Type B pancreatic cell (in vitro differentiated cells): ENCODE results near the gene LILRA1. TPM values are rescaled to one million over a fixed set of nuclear protein-coding genes. Genes with fewer than 3 reads are reported as not detected.

Experiments
- DNase-seq: peaks from one replicate; pipeline ENCODE4 v3.0.0; 2021; ENCODE audit warnings: mixed read lengths; ENCODE audit not compliant: unreplicated experiment; ENCODE audit errors: extremely low spot score
- H3K27ac Mint-ChIP-seq: 2 replicates; pipeline ENCODE4 v1.8.0; 2021; ENCODE audit warnings: mild to moderate bottlenecking, mixed read lengths
- H3K27me3 Mint-ChIP-seq: 2 replicates; pipeline ENCODE4 v1.8.0; 2021; ENCODE audit warnings: mixed read lengths
- H3K36me3 Mint-ChIP-seq: 2 replicates; pipeline ENCODE4 v1.8.0; 2021; ENCODE audit warnings: mixed read lengths
- H3K4me1 Mint-ChIP-seq: one replicate; pipeline ENCODE4 v1.8.0; 2021; ENCODE audit warnings: mixed read lengths; ENCODE audit not compliant: unreplicated experiment
- H3K4me3 Mint-ChIP-seq: 2 replicates; pipeline ENCODE4 v1.8.0; 2021; ENCODE audit warnings: mild to moderate bottlenecking, mixed read lengths
- H3K9me3 Mint-ChIP-seq: 2 replicates; pipeline ENCODE4 v1.8.0; 2021; ENCODE audit warnings: mixed read lengths
- total RNA-seq: library from RNA; stranded (reverse); gene quantifications from 2 replicates; pipeline ENCODE4 v1.2.1, GENCODE V29; 2021; ENCODE audit warnings: low replicate concordance
- TF ChIP-seq, protein P1 (sequence below): fragments of 200-600 bp; sonication (generic); conservative IDR thresholded peaks from 2 replicates; pipeline ENCODE4 v1.5.0; 2021; ENCODE audit warnings: antibody characterized with exemption, mild to moderate bottlenecking

Gene LILRA1
- total RNA-seq, 1 donor from 2014 or later = not detected

DNA sequence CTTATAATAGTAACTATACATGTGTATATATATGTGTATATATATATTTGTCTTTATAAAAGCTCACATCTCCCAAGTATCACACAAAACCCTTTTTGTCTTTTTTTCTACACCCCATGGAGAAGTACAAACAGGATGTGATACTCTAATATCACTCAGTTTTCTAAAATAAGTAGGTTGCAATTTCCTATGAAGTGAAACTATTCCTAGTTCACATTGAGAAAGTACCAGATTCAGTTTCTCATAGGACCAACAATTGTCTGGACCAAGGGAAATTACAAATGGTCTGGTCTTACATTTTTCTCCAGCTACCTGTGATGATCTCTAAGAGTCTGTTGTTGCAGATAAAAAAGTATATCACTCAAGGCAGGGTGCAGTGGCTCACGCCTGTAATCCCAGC, 19.0 kb downstream of the LILRA1 start:
- no peak overlapping the region for H3K4me3 Mint-ChIP-seq
- H3K36me3 Mint-ChIP-seq = no peaks in the 10 kb centered on the region
- H3K4me1 Mint-ChIP-seq = no peaks in the 10 kb centered on the region
- peaks cover 5% of the 10 kb centered on the region for H3K9me3 Mint-ChIP-seq
- no peak for DNase-seq
- TF ChIP-seq, protein P1, sequence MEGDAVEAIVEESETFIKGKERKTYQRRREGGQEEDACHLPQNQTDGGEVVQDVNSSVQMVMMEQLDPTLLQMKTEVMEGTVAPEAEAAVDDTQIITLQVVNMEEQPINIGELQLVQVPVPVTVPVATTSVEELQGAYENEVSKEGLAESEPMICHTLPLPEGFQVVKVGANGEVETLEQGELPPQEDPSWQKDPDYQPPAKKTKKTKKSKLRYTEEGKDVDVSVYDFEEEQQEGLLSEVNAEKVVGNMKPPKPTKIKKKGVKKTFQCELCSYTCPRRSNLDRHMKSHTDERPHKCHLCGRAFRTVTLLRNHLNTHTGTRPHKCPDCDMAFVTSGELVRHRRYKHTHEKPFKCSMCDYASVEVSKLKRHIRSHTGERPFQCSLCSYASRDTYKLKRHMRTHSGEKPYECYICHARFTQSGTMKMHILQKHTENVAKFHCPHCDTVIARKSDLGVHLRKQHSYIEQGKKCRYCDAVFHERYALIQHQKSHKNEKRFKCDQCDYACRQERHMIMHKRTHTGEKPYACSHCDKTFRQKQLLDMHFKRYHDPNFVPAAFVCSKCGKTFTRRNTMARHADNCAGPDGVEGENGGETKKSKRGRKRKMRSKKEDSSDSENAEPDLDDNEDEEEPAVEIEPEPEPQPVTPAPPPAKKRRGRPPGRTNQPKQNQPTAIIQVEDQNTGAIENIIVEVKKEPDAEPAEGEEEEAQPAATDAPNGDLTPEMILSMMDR = no peak
- H3K27me3 Mint-ChIP-seq = no peaks in the 10 kb centered on the region
- no peak overlapping the region for H3K27ac Mint-ChIP-seq

DNA sequence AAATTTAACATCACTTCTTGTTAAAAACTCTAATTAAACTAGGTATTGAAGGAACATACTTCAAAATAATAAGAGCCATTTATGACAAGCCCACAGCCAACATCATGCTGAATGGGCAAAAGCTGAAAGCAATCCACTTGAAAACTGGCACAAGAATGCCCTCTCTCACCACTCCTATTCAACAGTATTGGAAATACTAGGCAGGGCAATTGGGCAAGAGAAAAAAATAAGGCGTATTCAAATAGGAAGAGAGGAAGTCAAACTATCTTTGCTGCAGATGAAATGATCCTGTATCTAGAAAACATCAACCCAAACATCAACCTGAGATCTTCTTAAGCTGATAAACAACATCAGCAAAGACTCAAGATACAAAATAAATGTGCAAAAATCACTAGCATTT, 21.3 kb downstream of the LILRA1 start:
- no peaks in the 10 kb centered on the region for H3K4me1 Mint-ChIP-seq
- no peak for DNase-seq
- no peaks in the 10 kb centered on the region for H3K27me3 Mint-ChIP-seq
- H3K4me3 Mint-ChIP-seq = no peak overlapping the region
- no peaks in the 10 kb centered on the region for H3K36me3 Mint-ChIP-seq
- TF ChIP-seq, protein P1 = no peak
- H3K9me3 Mint-ChIP-seq = peaks cover 3% of the 10 kb centered on the region
- no peak overlapping the region for H3K27ac Mint-ChIP-seq

DNA sequence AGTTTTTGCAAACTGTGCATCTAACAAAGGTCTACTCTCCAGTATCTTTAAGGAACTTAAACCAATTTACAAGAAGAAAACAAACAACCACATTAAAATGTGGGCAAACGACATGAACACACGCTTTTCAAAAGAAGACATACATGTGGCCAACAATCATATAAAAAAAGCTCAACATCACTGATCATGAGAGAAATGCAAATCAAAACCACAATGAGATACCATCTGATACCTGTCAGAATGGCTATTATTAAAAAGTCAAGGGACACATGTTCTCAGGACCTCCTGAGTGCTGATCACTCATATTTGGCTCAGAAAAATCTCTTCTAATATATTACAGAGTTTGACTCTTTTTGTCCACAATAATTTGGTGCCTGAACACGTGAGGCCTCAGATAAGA, 22.6 kb downstream of the LILRA1 start:
- no peaks in the 10 kb centered on the region for H3K27me3 Mint-ChIP-seq
- H3K9me3 Mint-ChIP-seq = no peaks in the 10 kb centered on the region
- TF ChIP-seq, protein P1 = no peak
- no peak overlapping the region for H3K4me3 Mint-ChIP-seq
- no peaks in the 10 kb centered on the region for H3K36me3 Mint-ChIP-seq
- no peak for DNase-seq
- H3K27ac Mint-ChIP-seq = no peak overlapping the region
- no peaks in the 10 kb centered on the region for H3K4me1 Mint-ChIP-seq

DNA sequence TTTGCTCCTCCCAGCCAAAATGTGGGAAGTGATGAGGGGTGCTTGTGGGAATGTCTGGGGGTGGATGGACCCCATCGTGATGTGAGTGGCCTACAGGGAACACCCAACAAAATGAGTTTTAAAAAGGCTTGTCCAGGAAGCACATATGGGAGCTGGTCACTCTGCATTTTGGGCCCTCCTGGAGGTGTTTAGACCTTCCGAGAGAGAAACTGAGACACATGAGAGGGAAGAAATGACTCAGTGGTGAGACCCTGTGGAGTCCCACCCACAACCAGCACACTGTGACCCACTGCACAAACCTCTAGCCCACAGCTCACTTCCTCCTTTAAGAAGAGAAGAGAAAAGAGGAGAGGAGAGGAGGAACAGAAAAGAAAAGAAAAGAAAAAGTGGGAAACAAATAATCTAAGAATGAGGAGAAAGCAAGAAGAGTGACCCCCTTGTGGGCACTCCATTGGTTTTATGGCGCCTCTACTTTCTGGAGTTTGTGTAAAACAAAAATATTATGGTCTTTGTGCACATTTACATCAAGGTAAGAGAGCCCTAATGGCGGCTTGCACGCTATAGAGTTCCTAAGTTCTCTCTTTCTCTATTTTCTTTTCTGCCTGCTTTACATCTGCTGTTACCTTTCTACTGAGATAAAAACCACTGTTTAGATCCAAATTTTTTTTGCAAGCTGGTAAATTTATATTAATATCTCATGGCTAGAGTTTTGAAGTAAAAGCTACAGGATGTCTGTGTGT, 23.6 kb downstream of the LILRA1 start:
- Mint-ChIP-seq H3K36me3 (no peaks in the 10 kb centered on the region), H3K4me3 (no peak overlapping the region), H3K9me3 (no peaks in the 10 kb centered on the region), H3K27ac (no peak overlapping the region), H3K27me3 (no peaks in the 10 kb centered on the region), H3K4me1 (no peaks in the 10 kb centered on the region)
- DNase-seq = no peak
- TF ChIP-seq, protein P1 = no peak

DNA sequence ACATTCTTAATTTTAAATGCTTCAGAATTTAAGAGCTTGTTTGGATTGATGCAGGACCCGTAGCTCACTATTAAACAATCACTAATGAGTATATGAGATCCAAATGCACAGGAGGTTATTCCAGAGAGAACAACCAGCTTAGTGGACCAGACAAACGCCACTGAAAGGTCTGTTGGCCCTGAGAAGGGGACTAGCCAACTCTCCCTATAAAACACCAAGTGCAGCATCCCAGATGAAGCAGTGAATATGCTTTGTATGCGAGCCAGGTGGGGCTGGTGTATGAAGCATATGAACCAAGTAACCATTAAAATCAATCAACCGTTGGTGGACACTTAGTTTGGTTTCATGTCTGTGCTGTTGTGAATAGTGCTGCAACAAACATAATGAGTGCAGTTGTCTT, 27.0 kb downstream of the LILRA1 start:
- H3K27ac Mint-ChIP-seq = no peak overlapping the region
- TF ChIP-seq, protein P1 = no peak
- DNase-seq = no peak
- H3K27me3 Mint-ChIP-seq = no peaks in the 10 kb centered on the region
- H3K4me1 Mint-ChIP-seq = no peaks in the 10 kb centered on the region
- no peak overlapping the region for H3K4me3 Mint-ChIP-seq
- no peaks in the 10 kb centered on the region for H3K36me3 Mint-ChIP-seq
- no peaks in the 10 kb centered on the region for H3K9me3 Mint-ChIP-seq
